HG02642 (cell line): ENCODE measurements around the gene SLC22A3.

Experiments
- ATAC-seq: cut with Tn5 transposase; IDR thresholded peaks from one replicate; pipeline ENCODE4 v1.9.1; 2021; ENCODE audit warnings: mild to moderate bottlenecking; ENCODE audit not compliant: unreplicated experiment, poor library complexity

The SLC22A3 gene

DNA sequence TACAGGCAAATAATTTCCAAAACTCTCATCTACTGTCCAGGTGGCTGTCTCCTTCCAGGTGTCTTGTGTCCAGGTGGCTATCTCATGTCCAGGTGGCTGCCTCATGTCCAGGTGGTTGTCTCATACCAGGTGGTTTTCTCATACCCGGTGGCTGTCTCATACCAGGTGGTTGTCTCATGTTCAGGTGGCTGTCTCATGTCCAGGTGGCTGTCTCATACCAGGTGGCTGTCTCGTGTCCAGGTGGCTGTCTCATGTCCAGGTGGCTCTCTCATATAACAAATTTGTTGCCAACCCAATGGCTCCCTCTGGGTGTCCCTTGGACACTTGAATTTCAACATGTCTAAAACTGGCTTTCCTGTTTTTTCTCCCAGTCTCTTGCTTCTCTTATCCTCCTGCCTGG, 14.3 kb upstream of the SLC22A3 start:
- no peak for ATAC-seq

DNA sequence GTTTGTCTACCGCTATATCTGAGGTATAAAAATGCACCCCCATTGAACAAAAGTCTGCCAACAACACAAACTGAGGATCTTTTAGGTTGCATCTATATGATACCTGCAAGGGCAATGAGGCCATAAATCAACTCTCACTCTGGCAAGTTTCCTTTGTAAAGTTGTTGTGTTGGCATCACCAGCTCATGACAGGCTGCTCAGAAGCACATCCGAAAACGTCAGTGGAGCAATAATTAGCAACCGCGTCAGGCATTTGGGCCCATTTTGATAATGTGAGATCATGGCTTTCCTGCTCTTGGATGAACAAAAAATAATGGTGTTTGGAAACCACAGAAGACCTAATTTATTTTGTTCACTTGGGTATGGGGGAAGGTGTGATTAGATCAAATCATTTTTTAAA, 12.0 kb upstream of the SLC22A3 start:
- no peak for ATAC-seq

DNA sequence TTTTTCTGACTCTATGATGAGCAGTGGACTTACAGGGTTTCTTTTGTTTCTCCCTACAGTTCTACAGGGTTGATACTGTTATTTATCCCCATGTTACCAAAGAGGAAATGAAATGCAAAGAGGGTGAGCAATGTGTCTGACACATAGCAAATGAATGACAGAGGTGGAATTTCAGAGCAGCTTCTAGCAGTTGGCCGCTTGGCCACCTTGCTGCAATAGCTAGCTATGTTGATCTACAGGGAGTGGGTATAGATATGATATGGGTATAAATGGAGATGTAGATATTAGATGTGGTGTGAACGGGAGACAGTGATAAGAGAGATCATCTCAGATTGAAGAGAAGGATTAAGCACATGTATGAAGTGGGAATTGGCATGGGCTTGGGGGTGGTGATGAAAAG, 10.9 kb upstream of the SLC22A3 start:
- no peak for ATAC-seq

DNA sequence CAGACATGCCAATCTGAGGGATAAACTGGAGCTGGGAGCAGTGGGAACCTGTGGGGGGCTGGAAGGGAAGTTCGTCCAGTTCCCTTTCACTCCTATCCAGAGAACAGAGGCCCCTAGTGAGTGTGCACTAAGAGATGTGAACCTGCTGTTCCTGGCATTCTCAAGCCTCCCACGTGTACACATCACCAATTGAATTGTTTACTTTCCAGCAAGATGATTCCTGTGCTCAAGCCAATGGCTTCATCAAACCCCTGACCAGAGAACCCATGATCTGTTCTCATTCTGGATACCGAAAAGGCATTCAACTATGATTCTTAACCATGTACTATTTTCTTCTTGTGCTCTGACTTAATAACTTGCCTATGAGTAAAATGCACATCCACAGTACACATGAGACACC, 10.2 kb upstream of the SLC22A3 start:
- ATAC-seq: no peak

DNA sequence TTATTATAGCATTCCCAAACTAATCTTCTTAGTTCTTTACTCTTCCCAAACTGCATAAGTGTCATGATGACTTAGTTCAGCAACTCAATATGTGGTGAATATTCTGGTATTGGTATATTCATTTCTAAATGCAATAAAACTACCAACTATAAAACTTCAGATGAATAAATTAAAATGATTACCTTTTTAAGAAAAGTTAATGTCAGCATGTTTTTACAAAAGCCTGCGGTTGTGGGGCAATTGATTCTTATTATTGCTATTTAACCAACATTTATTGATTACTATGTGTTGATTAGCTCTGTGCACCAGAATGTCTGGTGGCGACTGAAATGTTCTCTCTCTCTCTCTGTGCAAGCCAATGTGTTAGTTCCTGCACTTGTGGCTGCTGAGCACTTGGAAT, 5.0 kb upstream of the SLC22A3 start:
- ATAC-seq: no peak

DNA sequence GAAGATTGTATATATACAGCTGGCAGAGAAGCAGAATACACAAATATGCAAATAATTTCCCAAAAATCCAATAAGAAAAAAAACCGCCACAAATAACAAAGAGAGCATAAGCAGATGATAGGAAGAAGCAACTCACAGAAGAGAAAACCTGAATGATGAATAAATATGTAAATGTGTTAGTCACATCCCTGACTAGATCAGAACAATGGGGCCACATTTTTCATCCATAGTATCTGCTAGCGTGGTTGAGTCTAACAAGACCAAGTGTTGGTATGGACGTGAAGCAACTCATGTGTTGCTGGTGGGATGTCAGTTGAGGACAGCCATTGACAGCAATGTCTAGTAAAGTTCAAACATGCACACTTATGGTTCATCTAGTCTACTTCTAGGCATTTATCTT, 3.9 kb upstream of the SLC22A3 start:
- no peak for ATAC-seq

DNA sequence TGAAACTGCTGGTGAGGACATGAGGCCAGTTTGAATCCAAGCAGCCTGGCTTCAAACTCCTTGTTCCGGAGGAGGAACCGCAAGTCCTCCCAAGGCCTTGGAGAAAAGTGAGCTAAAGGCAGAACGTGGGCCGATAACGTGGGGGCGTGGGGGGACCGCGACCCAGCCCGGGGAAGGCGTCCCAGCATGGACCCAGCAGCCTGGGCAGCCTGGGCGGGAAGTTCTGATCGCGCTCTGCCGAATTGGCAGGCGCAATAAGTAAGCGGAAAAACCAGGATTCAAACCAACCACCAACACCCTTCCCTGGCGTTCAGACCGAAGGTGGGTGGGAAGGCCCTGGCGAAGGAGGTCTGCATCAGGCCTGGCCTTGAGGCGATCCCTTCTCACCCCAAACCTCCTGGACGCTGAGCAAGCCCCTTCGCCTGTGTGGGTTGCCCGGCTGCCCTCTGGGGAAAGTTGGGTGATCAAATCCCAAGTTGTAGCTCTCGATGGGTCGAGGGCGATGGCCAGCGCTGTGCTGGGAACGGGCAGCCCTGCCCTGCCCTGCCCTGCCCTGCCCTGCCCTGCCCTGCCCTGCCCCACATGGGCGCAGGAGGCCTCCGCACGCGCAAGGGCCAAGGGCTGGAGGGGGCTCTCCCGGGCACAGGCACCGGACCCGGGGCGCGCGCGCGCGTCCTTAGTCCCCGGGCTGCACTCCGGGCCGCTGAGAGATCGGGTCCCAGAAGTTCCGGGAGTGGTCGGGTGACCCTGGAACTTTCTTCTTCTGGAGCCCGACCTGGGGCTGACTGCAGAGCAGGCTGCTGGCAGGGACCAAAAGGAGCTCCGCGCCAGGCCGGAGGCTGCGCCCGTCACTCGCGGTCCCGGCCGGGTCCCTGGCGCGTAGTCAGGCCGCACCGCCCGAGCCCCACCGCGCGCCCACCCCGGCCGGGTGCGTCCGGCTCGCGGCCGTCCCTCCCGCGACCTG, 637 bp upstream of the SLC22A3 start:
- no peak for ATAC-seq

DNA sequence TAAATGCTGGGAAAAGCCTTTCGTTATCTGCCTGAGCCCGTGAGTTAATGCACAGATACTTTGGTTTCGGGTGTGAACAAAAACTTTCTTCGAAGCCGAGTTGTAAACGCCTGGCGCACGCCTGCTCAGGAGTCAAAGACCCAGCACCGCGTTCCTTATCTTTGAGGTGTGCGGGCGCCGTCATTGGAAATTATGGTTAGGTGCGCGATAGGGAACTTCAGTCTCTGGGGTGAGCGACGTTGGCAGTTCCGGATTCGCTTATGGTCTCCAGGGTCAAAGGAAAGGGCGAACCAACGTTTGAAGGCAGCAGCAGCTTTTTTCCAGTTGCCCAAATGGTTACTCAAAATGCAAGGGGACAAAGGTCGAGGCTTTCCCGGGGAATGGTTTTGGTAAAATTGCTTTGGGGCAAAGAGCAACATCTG, 853 bp downstream of the SLC22A3 start:
- ATAC-seq: no peak

DNA sequence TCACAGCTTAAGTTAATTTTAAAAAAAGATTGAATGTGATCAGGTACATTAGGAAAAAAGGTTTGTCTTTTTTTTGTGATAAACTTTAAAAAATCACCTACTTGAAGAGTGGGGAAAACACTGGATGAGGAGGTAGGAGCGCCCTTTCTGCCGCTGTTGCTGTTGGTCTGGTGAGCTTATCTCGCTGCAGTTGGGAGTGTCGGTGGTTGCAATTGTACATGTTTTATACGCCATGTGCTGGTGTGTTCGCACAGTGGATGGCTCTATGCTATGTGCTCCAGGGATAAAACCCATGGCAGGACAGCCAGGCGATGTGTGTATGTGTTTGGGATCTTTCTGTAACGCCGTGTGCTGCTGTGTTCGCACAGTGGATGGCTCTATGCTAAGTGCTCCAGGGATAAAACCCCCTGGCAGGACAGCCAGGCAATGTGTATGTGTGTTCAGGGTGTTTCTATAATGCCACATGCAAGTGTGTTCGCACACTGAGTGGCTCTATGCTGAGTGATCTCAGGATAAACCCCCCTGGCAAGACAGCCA, 1.7 kb downstream of the SLC22A3 start:
- ATAC-seq: no peak

DNA sequence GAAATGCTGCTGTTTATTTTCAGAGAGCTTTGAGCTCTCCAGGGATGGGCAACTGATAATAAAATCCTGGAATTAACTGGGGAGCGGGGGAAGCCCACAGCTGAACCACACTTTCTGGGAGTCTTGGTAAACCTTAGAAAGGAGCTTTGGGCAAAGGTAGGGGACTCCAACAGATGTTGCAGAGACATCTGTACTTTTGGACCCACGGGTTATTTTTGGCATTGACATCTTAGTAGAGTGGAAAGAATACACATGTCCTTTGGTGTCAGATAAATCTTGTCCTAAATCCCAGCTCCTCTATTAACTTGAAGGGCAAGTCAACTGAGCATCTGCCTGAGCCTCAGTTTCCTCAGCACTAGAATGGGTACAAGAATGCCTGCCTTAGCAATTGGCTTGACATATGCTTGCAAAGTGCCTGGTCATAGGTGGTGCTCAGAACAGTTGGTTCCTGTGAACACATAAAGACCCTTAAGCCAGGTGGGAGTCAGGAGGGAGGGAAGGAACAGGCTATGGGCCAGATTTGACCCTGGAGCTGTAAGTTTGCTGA, 5.8 kb downstream of the SLC22A3 start:
- no peak for ATAC-seq

DNA sequence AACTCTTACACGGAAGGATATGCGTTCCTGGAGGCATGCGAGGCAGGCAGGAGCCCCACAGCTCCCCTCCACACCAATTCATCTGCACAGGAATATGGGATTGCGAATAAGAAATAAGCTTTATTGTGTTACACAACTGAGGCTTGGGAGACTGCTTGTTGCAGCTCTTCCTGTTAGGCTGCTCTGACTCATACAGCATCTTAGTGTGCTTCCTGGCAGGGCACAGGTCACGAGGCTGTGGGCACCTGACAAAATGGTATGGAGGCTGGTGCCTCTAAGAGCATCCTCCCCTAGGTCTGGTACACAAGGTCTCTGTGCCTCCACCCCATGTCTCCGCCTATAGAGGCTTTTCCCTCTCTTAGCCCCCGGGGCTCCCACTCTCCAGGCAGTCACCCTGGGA, 6.8 kb downstream of the SLC22A3 start:
- ATAC-seq: no peak

DNA sequence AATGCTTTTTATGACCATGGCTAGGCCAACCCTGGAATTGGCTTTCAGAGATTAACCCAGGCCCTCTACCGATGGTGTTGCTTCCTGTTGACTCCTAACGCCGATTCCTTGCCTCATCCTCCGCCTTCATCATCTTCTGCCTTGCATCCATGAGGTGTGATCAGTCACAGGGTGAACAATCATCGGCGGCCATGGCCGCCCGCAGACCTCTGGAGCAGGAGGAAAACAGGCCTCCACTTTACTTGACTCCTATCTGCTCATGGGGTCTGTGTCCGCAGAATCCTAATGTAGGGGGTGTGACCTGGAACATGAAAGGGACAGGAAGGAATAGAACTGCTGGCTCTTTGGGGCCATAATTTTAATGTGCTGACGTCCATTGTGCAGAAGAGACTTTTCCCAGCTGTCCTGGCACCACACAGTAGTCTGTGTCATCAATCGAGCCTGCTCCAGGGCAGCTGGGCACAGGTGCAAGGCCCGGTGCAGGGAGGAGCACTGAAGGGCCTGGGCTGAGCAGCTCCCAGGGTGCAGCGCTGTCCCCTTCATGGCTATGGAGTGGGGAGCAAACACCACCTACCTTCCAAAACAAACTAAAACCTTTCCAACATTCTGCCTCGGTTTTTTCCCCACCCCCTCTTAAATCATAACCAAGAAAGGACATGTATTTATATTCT, 8.0 kb downstream of the SLC22A3 start:
- ATAC-seq: no peak

DNA sequence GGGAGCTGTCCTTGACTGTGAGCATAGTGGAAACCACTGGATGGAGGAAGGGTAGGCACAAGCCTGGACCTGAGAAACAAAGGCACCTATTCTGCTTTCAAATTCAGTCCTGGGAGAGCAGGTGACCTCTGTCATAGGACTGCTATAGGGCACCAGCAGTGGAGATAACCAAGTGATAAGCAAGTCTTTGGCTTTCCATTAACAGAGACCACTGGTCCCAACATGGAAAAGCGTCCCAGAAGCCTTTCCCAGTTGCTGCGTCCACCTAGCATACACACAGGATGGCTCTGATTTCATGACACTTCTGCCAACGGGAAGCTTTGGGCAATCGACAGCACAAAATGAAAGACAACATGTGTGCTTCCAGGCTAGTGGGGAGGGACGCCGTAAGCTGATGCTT, 8.9 kb downstream of the SLC22A3 start:
- ATAC-seq: no peak

DNA sequence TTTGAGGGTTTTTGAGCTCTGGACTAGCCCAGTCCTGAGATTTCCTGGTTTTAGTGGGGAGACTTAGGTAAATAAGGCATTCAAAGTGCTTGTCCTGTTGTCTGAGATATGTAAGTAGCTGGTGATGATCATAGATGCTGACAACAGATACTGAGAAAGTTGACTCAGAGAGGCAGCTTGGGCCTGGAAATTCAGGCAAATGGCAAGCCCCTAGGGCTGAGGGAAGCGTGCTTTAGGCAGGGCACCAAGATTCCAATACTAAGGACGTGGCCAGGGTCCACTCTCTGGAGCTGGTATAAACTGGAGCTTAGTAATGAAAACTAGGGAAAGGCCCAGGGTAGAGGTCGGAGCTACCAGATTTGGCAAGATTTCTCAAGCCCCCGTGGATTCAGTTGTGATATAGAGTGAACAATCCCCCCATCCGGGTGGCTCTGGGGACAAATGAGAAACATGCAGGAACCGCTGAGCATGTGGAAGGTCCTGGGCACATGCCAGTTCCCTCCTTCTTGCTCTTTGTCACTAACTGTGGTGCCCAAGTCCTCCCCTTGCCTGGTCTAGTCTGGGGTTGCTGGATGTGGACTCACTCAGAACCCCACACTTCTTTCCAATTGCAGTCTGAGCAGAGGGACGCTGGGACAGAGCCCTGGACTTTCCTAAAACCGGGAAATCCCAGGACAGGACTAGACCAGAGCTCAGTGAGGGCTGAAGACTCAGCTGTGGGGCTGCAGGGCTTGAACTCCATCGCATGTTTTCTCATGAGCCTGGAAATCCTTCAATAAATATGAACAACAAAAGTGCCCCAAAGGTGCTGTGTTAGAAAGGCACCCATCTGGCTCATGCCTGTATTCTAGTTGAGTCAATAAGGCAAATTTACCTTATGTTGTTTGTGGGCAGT, 10.3 kb downstream of the SLC22A3 start:
- ATAC-seq: no peak

DNA sequence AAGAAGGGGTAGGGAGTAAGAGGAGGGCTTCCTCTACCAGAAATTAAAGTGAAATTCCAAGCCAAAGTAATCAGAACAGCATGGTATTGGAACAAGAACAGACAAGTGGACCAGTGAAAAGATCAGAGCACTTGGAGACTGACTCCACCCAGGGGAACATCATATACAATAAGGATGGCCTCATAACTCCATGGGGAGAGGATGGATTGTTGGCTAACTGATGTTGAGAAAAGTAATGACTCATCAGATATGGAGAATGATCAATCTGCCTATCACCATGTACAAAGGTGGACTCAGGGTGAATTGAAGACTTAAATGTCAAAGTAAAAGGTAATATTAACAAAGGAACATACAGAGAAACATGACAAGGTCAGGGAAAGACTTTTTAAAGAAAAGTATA, 12.8 kb downstream of the SLC22A3 start:
- no peak for ATAC-seq

DNA sequence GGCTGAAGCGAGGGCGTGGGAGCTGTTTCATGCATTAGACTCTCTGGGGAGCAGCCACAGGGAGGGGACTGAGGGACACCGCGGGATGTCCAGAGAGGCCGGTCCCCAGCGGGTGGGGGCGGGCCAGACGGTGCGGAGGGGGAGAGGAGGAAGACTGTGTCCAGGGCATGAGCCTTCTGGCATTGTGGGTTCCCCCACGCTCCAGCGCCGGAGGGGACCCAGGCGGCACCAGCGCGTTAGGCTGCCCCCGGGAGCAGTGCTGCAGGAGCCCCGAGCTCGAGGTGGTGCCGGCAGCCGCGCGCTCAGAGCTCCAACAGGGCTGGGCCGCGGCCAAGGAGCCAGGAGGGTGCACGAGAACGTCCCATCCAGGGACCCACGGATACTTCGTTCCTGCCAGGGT, 14.4 kb downstream of the SLC22A3 start:
- ATAC-seq: no peak

DNA sequence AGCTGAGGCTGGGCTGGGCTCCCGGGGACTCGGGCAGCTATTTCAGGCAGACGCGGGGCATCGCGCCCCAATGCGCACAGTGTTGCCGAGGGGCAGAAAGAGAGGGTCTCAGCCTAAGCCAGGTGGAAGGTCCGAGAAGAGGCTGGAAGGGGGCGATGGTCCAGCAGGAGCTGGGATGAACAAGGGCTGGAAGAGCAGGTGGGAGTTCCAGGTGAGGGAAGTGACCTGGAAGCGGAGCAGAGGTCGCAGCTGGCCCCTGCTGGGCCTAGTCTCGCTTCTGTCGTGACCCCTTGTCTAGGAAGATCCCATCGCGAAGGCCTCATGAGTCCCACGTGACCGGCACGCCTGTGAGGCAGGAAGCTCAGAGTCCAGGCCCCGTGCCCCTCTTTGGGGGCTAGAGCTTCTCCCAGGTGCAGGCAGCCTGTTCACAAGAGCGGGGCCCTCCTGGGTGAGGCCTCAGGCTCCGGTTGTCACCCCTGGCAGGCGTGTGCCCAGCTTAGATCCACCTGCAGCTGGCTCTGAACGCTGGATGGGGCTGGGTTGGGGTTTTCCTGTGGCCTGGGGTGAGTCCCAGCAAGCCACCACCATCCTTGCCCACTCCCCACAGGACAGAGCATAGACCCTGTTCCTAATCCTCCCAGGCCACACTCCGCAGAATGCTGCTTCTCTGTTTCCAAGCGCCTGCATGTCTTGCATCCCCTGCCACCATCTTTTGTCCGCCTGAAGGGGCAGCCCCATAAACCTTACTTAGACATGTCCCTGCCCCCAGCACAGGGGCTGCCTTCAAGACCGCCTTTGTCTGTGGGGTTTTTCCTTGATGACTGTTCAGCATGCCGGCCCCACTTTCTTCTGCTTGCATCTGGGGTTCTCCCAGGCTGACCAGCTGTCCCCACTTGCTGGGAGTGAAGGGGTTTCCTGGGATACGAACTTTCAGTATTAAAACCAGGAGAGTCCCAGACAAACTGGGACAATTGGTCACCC, 15.1 kb downstream of the SLC22A3 start:
- no peak for ATAC-seq

DNA sequence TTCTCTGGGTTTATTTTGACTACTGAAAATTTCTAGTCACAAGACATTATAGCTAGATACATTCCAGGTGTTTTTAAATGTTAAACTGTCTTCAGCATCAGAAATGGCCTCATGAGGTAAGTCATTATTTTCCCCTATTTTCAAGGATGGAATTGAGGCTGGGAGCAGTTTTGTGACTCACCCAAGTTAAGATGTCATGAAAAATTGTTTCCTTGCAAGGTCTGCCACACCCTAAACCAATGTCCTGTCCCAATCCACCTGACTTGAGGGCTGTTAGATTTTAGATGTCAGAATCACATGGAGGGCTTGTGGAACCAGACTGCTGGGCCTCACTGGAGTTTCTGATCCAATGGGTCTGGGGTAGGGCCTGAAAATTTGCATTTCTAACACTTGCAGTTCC, 16.9 kb downstream of the SLC22A3 start:
- ATAC-seq: no peak
